HG02759 (cell line): ENCODE results near the gene UGT1A4.

ENCODE experiments used
- ATAC-seq: cut with Tn5 transposase; IDR thresholded peaks from one replicate; pipeline ENCODE4 v1.9.1; 2021; ENCODE audit warnings: mild to moderate bottlenecking, moderate library complexity; ENCODE audit not compliant: unreplicated experiment

The UGT1A4 gene

GRCh38 chr2:233718552-233718951 lies at the start of gene UGT1A4:
UGT1A4 (plus strand) TSS chr2:233718736; CDS start chr2:233718821, 85 bp downstream.
- ATAC-seq, result no peak

DNA sequence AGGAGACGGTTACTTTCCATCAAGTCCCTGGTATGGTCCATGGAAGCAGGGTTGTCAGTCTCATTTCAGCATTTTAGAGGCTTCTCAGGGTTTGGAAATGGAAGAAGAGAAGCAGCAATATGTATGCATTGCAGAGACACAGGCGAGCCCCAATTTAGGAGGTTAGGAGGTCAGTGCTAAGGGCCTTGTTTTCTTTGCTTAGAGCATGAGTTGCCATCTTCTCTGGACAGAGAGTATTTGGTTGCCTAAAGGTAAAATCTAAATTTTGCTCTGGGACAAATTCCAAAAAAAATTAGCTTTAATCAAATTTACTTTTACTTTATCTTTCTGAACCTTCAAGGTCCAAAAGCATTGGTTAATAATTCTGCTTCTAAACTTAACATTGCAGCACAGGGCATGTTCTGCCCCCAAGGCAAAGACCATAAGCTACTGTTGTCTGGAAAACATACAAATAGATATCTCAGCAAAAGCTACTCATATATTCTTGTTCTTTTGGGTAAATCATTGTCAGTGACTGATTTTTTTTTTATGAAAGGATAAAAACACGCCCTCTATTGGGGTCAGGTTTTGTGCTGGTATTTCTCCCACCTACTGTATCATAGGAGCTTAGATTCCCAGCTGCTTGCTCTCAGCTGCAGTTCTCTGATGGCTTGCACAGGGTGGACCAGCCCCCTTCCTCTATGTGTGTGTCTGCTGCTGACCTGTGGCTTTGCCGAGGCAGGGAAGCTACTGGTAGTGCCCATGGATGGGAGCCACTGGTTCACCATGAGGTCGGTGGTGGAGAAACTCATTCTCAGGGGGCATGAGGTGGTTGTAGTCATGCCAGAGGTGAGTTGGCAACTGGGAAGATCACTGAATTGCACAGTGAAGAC lies 47.0 kb upstream of the UGT1A4 start, which contains the start of gene UGT1A9:
Gene UGT1A9 (plus strand): TSS at position 609 of the 872 bp plus-strand sequence. CDS start 37 bp downstream, at position 646.
- no peak for ATAC-seq

DNA sequence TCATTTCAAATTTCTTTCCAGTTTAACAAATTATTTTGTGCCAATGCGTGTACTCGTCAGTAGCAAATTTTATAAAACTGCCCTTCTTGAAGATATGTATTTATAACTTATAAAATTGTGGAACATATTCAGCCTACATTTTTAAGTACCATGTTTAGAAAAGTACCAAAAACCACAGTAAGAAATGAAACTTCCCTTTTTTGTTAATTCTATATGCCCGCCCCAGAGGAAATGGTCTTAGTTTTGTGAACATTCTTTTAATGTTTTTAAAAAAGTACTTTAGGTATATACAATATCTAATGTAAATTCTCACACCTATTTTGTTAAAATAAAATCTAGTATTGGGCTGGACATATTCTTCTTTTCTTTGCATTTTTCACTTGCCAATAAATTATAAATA lies 45.6 kb upstream of the UGT1A4 start:
- ATAC-seq, result no peak

DNA sequence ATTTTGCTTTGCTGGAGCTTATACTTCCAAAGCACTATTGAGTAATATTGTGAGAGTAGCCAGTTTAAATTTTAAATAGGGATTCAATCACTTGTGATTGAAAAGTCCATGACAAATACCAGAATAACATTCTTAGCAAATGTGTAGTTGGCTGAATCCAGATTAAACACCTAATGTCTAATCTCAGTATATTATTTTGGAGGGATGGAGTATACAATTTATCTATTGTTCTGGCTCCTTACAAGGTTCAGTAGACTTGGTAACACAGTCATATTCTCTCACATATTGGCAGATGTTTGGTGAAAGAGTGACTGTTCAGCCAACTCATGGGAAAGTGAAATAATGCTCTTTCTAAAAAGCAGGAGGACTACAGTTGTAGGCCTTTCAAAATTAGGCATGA lies 44.6 kb upstream of the UGT1A4 start:
- ATAC-seq, result no peak

GRCh38 chr2:233674314-233674713 lies 44.2 kb upstream of the UGT1A4 start:
- no peak for ATAC-seq

- no peak for ATAC-seq
Measured at GRCh38 chr2:233674995-233675394, 43.5 kb upstream of the UGT1A4 start.

DNA sequence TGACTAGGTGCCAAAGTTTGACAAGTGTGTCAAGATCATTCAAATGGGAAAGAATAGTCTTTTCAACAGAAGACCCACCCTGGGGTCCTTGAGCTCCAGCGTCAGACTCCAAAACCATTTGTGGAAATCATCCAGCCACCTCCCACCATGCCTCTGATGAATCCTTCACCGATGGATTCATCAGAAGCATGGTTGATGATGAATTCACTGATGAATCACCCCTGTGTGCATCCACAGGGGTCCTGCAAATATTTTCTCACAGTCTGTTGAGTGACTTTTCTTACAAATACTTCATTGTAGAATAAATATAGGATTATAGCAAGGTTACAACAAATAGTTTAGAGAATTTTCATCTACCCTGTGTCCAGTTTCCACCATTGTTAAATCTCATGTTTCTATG lies 42.5 kb upstream of the UGT1A4 start:
- ATAC-seq, result no peak

DNA sequence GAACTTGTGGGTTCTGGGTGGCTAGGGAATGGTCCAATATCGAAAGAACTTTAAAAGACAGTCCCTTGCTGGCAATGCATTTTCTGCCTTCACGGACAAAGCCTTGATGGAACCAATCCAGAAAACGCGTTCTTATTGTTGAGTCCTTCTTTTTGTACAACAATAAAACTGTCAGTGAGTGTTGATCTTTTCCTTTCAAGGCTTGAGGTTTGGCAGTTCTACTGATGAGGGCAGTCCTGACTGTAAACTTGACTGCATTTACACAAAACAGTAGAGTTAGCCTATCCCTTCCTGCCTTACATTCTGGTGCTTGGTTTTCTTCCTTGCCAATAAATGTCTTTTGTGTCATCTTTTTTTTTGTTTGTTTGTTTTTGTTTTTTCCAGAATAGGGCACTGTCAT lies 39.3 kb upstream of the UGT1A4 start:
- no peak for ATAC-seq

GRCh38 chr2:233680361-233681045 lies 38.0 kb upstream of the UGT1A4 start:
- ATAC-seq, result no peak

DNA sequence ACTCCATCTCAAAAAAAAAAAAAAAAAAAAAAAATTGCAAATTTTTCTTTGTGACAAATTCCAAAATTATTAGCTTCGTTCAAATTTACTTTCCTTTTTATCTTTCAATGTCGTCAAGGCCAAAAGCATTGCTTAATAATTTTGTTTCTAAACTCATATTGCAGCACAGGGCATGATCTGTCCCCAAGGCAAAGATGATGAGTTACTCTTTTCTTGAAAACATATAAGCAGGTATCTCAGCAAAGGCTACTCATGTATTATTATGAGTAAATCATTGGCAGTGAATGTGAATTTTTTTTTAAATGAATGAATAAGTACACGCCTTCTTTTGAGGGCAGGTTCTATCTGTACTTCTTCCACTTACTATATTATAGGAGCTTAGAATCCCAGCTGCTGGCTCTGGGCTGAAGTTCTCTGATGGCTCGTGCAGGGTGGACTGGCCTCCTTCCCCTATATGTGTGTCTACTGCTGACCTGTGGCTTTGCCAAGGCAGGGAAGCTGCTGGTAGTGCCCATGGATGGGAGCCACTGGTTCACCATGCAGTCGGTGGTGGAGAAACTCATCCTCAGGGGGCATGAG lies 36.9 kb upstream of the UGT1A4 start, which contains the start of gene UGT1A7:
Gene UGT1A7 (plus strand): TSS at position 381 of the 579 bp plus-strand sequence. CDS start 37 bp downstream, at position 418.
- no peak for ATAC-seq

GRCh38 chr2:233684640-233685039 lies 33.9 kb upstream of the UGT1A4 start:
- ATAC-seq, result no peak

DNA sequence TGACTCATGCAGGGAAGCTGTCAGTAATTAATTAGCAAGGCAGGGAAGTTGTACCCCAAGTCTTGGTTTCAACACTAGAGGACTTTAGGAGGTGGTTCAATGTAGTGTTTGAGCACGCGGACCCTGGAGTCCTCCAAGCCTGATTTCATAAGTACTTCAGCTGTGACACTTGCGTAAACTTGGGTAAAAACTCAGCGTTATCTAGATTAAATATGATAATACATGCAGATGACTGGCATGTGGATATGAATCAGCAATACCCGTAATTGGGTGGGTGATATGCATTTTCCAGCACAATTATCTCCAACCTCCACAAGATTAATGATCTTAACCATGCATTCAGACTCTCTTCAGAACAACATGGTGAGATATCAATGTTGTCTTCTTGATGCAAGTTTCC lies 31.6 kb upstream of the UGT1A4 start:
- ATAC-seq, result no peak

DNA sequence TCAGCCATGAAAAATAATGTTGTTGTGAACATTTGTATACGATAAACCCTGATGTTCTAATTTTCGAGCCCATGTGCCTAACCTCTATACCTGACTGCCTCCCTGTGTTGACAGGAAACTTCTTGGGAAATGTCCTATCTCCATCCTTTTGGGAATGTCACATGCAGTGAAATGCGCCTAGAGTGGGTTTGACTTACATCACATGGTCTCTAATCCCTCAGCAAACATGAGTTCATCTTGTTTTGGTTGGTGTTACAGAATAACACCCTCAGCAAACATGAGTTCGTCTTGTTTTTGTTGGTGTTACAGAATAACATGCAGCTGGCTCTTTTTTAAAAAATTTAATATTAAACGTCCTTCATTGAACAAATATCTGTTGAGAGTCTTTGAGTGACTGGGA lies 30.2 kb upstream of the UGT1A4 start:
- ATAC-seq, result no peak

- no peak for ATAC-seq
Measured at GRCh38 chr2:233689031-233689430, 29.5 kb upstream of the UGT1A4 start.

GRCh38 chr2:233689501-233689900 lies 29.0 kb upstream of the UGT1A4 start:
- ATAC-seq, result no peak

GRCh38 chr2:233690444-233690843 lies 28.1 kb upstream of the UGT1A4 start:
- ATAC-seq, result no peak

DNA sequence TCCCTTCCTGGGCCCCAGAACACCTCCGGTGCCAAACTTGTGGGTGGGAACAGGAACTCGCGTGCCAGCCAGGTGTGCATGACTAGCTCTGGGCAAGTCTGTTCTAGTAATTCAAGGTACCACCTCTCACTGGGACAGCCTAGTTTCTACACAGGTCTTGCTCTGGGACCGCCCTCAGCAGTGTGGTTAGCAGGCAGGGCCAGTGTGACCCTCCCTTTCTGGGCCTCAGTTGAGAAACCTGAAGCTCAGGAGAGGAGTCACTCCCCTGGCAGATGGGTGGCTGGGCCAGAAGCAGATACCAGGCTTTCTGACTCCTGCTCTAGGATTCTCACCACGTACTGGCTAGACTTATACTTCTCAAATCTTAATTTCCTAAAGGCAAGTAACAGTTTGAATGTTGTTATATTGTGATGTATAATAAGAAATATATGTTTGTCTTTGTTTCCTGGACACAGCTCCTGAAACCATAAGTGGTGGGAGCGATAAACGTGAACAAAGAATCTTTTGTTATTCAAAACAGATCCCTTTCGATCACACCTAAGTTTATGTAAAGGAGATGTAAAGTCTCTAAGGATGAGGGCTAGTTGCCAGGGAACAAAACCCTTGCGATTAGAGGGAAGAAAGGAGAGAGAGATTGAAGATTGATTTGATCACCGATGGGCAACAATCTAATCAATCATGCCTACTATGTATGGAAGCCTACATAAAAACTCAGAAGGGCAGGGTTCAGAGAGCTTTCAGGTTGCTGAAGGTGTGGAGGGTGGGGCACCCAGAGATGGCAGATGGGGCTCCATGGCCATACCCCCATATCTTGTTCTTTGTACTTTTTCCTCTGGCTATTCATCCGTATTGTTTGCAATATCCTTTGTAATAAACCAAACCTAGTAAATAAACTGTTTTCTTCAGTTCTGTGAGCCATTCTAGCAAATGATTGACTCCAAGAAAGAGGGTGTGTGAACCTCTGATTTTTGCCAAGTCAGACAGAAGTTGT lies 26.8 kb upstream of the UGT1A4 start:
- ATAC-seq, result no peak

GRCh38 chr2:233692648-233693047 lies 25.9 kb upstream of the UGT1A4 start, which contains the start of gene UGT1A6:
UGT1A6 (plus strand) TSS chr2:233692890; CDS start chr2:233693005, 115 bp downstream.
- no peak for ATAC-seq

GRCh38 chr2:233693963-233694362 lies 24.6 kb upstream of the UGT1A4 start:
- no peak for ATAC-seq

DNA sequence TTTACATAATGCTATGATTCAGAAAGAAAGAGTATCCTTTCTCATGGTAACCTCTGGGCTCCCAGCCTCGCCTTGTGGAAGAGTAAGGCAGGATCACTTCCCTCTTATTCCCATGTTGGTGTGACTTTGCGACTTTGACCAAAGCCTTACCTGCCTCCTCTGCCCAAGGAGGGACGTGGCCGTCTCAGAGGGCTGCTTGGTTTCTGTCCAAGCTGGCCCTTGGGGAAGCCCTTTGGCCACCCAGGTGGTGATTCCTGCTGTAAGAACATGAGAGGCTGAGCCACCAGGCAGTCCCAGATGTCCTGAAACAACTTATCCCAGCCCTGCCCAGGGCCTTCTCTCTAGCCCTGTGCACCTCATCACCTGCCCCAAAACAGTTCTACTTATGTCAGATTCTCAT lies 19.8 kb upstream of the UGT1A4 start:
- no peak for ATAC-seq
